HepG2 (cell line): ENCODE data around the gene PRKCG. TPM values are rescaled to one million over a fixed set of nuclear protein-coding genes. Genes with fewer than 3 reads are reported as not detected.

Experiments used
- ARHGAP35 ChIP-seq: sonication (generic); formaldehyde crosslinking; IDR thresholded peaks from 2 replicates; pipeline ENCODE4 v1.9.0; 2022; ENCODE audit warnings: mild to moderate bottlenecking, inconsistent platforms, moderate library complexity, missing genetic modification reagents, borderline replicate concordance
- ATF7-NPFF ChIP-seq: sonication (generic); formaldehyde crosslinking; IDR thresholded peaks from 2 replicates; pipeline ENCODE4 v1.8.1; 2023; ENCODE audit warnings: mild to moderate bottlenecking, low read depth, missing genetic modification reagents, moderate library complexity
- HNRNPUL1 ChIP-seq: fragments of 200-400 bp; formaldehyde crosslinking; IDR thresholded peaks from 2 replicates; pipeline ENCODE4 v1.6.1; 2017; ENCODE audit warnings: low read depth, mild to moderate bottlenecking, low read length, moderate library complexity
- ISX ChIP-seq: sonication (generic); formaldehyde crosslinking; conservative IDR thresholded peaks from 2 replicates; pipeline ENCODE4 v1.5.0; 2020; ENCODE audit warnings: missing genetic modification reagents
- NRL ChIP-seq: sonication (generic); formaldehyde crosslinking; IDR thresholded peaks from 2 replicates; pipeline ENCODE4 v1.5.0; 2020; ENCODE audit warnings: missing genetic modification reagents, mild to moderate bottlenecking, moderate library complexity, borderline replicate concordance
- POLR2AphosphoS2 ChIP-seq: IDR thresholded peaks from 2 replicates; pipeline ENCODE4 v1.6.1; 2011; ENCODE audit warnings: low read depth, low read length, improper control_type of control experiment
- RBAK ChIP-seq: sonication (generic); formaldehyde crosslinking; IDR thresholded peaks from 2 replicates; pipeline ENCODE4 v1.5.1; 2020; ENCODE audit warnings: mild to moderate bottlenecking, missing genetic modification reagents
- SALL1 ChIP-seq: sonication (generic); formaldehyde crosslinking; IDR thresholded peaks from 2 replicates; pipeline ENCODE4 v1.8.0; 2022; ENCODE audit warnings: mild to moderate bottlenecking, missing genetic modification reagents
- SOX13 ChIP-seq, 3 experiments: fragments of 450-650 bp in 1 of 3; sonication (generic) in 1 of 3; formaldehyde crosslinking in 1 of 3; IDR thresholded peaks in 2 of 3; conservative IDR thresholded peaks in 1 of 3; 2 replicates each; pipeline versions ENCODE4 v1.5.0 to v1.6.1; 2016 to 2020; ENCODE audit warnings: antibody characterized with exemption in 1 of 3, mild to moderate bottlenecking in 1 of 3, missing compliant biosample characterization in 1 of 3, missing genetic modification reagents in 1 of 3, moderate library complexity in 1 of 3
- SRF ChIP-seq: IDR thresholded peaks from 2 replicates; pipeline ENCODE4 v1.6.1; 2011; ENCODE audit warnings: mild to moderate bottlenecking, low read depth, low read length, moderate library complexity
- SRSF9 ChIP-seq: fragments of 200-400 bp; formaldehyde crosslinking; IDR thresholded peaks from 2 replicates; pipeline ENCODE4 v1.6.1; 2018; ENCODE audit warnings: borderline replicate concordance, mild to moderate bottlenecking, low read depth, low read length; ENCODE audit not compliant: insufficient read depth, poor library complexity, severe bottlenecking
- U2AF2 ChIP-seq: fragments of 200-400 bp; formaldehyde crosslinking; IDR thresholded peaks from 2 replicates; pipeline ENCODE4 v1.6.1; 2017; ENCODE audit warnings: low read depth, mild to moderate bottlenecking, low read length
- ZNF354B ChIP-seq: sonication (generic); formaldehyde crosslinking; IDR thresholded peaks from 2 replicates; pipeline ENCODE4 v1.8.0; 2022; ENCODE audit warnings: mild to moderate bottlenecking, missing genetic modification reagents
- ZNF44 ChIP-seq: sonication (generic); formaldehyde crosslinking; IDR thresholded peaks from 2 replicates; pipeline ENCODE4 v1.5.1; 2020; ENCODE audit warnings: mild to moderate bottlenecking, missing genetic modification reagents
- polyA plus RNA-seq, 8 experiments: library from polyadenylated mRNA; depleted of rRNA in 3 of 8; stranded (reverse) in 7 of 8; unstranded in 1 of 8; fragments of >200 nt; fragmentation: Illumina TruSeq in 4 of 8; extraction: Trizol in 4 of 8; gene quantifications; 2 replicates each; pipeline versions ENCODE4 v1.2.1 to v1.2.3, GENCODE V29; 2011 to 2016; ENCODE audit warnings: low read depth in 4 of 8, missing spikeins in 1 of 8, mixed read lengths in 1 of 8; ENCODE audit not compliant: insufficient read depth in 1 of 8
- total RNA-seq, 5 experiments: library from RNA; depleted of rRNA; stranded (reverse); fragments of >200 nt; fragmentation: Illumina TruSeq; extraction: Trizol; gene quantifications; 2 replicates each; pipeline ENCODE4 v1.2.3, GENCODE V29; 2016; ENCODE audit warnings: low read depth in 1 of 5
- TF ChIP-seq, protein P1 (sequence below): sonication (generic); formaldehyde crosslinking; IDR thresholded peaks from 2 replicates; pipeline ENCODE4 v1.4.0; 2020; ENCODE audit warnings: mild to moderate bottlenecking, missing genetic modification reagents, borderline replicate concordance
- TF ChIP-seq, protein P2 (sequence below): sonication (generic); formaldehyde crosslinking; IDR thresholded peaks from 2 replicates; pipeline ENCODE4 v1.4.0; 2020; ENCODE audit warnings: missing genetic modification reagents; ENCODE audit errors: not compliant biosample characterization
- TF ChIP-seq, protein P3 (sequence below): IDR thresholded peaks from 2 replicates; pipeline ENCODE4 v1.6.1; 2016; ENCODE audit warnings: mild to moderate bottlenecking
- TF ChIP-seq, protein P4 (sequence below): sonication (generic); formaldehyde crosslinking; conservative IDR thresholded peaks from 2 replicates; pipeline ENCODE4 v1.4.0; 2020; ENCODE audit warnings: missing genetic modification reagents

The PRKCG gene
- total and polyA plus RNA-seq, 2 of the 13 experiments (the other 11 are each of a cell fraction or from before 2014, with no cell fraction given): 0.02 to 0.03 TPM

- TF ChIP-seq ZNF354B (CRISPR knock-in tag) (no peak), SRF (peak; percentile 94), HNRNPUL1 (0 out of 2 replicates have a peak, but pooled peaks have one; percentile 55), RBAK (CRISPR knock-in tag) (no peak), ZNF44 (CRISPR knock-in tag) (no peak), SOX13 (IDR thresholded peaks at IDR 0.05) (no peak), SOX13 (CRISPR knock-in tag; conservative IDR thresholded peaks at IDR 0.05 in 1 of 2, IDR thresholded peaks at IDR 0.05 in 1 of 2) (no peak; a peak in 1 of 4 replicates), ISX (CRISPR knock-in tag) (0 out of 2 replicates have a peak, but pooled peaks have one; percentile 60), SRSF9 (no peak), ATF7-NPFF (no peak), SALL1 (CRISPR knock-in tag) (peak; percentile 48; the same call in 1 of the 2 replicates), U2AF2 (no peak), POLR2AphosphoS2 (peak; percentile 52; the same call in 1 of the 2 replicates), NRL (CRISPR knock-in tag) (no peak), ARHGAP35 (CRISPR knock-in tag) (no peak; the same call in 1 of the 2 replicates)
- TF ChIP-seq, protein P1, sequence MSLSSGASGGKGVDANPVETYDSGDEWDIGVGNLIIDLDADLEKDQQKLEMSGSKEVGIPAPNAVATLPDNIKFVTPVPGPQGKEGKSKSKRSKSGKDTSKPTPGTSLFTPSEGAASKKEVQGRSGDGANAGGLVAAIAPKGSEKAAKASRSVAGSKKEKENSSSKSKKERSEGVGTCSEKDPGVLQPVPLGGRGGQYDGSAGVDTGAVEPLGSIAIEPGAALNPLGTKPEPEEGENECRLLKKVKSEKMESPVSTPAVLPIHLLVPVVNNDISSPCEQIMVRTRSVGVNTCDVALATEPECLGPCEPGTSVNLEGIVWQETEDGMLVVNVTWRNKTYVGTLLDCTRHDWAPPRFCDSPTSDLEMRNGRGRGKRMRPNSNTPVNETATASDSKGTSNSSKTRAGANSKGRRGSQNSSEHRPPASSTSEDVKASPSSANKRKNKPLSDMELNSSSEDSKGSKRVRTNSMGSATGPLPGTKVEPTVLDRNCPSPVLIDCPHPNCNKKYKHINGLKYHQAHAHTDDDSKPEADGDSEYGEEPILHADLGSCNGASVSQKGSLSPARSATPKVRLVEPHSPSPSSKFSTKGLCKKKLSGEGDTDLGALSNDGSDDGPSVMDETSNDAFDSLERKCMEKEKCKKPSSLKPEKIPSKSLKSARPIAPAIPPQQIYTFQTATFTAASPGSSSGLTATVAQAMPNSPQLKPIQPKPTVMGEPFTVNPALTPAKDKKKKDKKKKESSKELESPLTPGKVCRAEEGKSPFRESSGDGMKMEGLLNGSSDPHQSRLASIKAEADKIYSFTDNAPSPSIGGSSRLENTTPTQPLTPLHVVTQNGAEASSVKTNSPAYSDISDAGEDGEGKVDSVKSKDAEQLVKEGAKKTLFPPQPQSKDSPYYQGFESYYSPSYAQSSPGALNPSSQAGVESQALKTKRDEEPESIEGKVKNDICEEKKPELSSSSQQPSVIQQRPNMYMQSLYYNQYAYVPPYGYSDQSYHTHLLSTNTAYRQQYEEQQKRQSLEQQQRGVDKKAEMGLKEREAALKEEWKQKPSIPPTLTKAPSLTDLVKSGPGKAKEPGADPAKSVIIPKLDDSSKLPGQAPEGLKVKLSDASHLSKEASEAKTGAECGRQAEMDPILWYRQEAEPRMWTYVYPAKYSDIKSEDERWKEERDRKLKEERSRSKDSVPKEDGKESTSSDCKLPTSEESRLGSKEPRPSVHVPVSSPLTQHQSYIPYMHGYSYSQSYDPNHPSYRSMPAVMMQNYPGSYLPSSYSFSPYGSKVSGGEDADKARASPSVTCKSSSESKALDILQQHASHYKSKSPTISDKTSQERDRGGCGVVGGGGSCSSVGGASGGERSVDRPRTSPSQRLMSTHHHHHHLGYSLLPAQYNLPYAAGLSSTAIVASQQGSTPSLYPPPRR (CRISPR knock-in tag): peak; percentile 37; the same call in 1 of the 2 replicates
- TF ChIP-seq, protein P2, sequence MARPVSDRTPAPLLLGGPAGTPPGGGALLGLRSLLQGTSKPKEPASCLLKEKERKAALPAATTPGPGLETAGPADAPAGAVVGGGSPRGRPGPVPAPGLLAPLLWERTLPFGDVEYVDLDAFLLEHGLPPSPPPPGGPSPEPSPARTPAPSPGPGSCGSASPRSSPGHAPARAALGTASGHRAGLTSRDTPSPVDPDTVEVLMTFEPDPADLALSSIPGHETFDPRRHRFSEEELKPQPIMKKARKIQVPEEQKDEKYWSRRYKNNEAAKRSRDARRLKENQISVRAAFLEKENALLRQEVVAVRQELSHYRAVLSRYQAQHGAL (CRISPR knock-in tag): no peak
- TF ChIP-seq, protein P3, sequence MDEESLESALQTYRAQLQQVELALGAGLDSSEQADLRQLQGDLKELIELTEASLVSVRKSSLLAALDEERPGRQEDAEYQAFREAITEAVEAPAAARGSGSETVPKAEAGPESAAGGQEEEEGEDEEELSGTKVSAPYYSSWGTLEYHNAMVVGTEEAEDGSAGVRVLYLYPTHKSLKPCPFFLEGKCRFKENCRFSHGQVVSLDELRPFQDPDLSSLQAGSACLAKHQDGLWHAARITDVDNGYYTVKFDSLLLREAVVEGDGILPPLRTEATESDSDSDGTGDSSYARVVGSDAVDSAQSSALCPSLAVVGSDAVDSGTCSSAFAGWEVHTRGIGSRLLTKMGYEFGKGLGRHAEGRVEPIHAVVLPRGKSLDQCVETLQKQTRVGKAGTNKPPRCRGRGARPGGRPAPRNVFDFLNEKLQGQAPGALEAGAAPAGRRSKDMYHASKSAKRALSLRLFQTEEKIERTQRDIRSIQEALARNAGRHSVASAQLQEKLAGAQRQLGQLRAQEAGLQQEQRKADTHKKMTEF (CRISPR knock-in tag): peak; percentile 90; the same call in 1 of the 2 replicates
- TF ChIP-seq, protein P4, sequence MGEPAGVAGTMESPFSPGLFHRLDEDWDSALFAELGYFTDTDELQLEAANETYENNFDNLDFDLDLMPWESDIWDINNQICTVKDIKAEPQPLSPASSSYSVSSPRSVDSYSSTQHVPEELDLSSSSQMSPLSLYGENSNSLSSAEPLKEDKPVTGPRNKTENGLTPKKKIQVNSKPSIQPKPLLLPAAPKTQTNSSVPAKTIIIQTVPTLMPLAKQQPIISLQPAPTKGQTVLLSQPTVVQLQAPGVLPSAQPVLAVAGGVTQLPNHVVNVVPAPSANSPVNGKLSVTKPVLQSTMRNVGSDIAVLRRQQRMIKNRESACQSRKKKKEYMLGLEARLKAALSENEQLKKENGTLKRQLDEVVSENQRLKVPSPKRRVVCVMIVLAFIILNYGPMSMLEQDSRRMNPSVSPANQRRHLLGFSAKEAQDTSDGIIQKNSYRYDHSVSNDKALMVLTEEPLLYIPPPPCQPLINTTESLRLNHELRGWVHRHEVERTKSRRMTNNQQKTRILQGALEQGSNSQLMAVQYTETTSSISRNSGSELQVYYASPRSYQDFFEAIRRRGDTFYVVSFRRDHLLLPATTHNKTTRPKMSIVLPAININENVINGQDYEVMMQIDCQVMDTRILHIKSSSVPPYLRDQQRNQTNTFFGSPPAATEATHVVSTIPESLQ: no peak
These were observed 12.8 kb upstream of the PRKCG start (continued) for GRCh38 chr19:53868892-53869804.
